Right atrium auricular region (tissue), 2 donors: Measurements from ENCODE around the gene URI1. TPM values are rescaled to one million over a fixed set of nuclear protein-coding genes. Genes with fewer than 3 reads are reported as not detected.

ENCODE experiments used
- DNase-seq: peaks from one replicate; pipeline ENCODE4 v3.0.0-alpha.2; 2019; ENCODE audit warnings: low spot score
- H3K27ac ChIP-seq, 2 donors: fragments of 200-600 bp; sonication (generic); 1 replicate in 1 of 2; 2 replicates in 1 of 2; pipeline ENCODE4 v1.5.1; 2016 to 2019
- H3K27me3 ChIP-seq, 2 donors: fragments of 200-600 bp; sonication (generic); one replicate each; pipeline versions ENCODE4 v1.5.1 to v1.6.0; 2017 to 2019
- H3K36me3 ChIP-seq: fragments of 200-600 bp; sonication (generic); one replicate; pipeline ENCODE4 v1.5.1; 2016
- H3K4me1 ChIP-seq, 2 donors: fragments of 200-600 bp; sonication (generic); one replicate each; pipeline versions ENCODE4 v1.5.1 to v1.6.0; 2017 to 2019
- H3K4me3 ChIP-seq, 2 donors: fragments of 200-600 bp; sonication (generic); 1 replicate in 1 of 2; 2 replicates in 1 of 2; pipeline ENCODE4 v1.5.1; 2017 to 2019; ENCODE audit warnings: mild to moderate bottlenecking in 1 of 2, moderate library complexity in 1 of 2
- H3K9me3 ChIP-seq, 2 donors: fragments of 200-600 bp; sonication (generic); one replicate each; pipeline ENCODE4 v1.5.1; 2019
- total RNA-seq, 2 donors: library from RNA; depleted of rRNA; stranded (reverse); fragments of >200 nt; gene quantifications; one replicate each; pipeline ENCODE4 v1.1.0, GENCODE V29; 2016
- TF ChIP-seq, protein P1 (sequence below), 2 donors: fragments of 200-600 bp; sonication (generic); IDR thresholded peaks; one replicate each; pipeline ENCODE4 v1.5.1; 2019; ENCODE audit warnings: antibody characterized with exemption in 2 of 2

Gene URI1
- total RNA-seq, 2 donors from 2014 or later: 29.3 to 34.7 TPM

GRCh38 chr19:29923653-29924052 lies 18.4 kb upstream of the URI1 start:
- TF ChIP-seq, protein P1, sequence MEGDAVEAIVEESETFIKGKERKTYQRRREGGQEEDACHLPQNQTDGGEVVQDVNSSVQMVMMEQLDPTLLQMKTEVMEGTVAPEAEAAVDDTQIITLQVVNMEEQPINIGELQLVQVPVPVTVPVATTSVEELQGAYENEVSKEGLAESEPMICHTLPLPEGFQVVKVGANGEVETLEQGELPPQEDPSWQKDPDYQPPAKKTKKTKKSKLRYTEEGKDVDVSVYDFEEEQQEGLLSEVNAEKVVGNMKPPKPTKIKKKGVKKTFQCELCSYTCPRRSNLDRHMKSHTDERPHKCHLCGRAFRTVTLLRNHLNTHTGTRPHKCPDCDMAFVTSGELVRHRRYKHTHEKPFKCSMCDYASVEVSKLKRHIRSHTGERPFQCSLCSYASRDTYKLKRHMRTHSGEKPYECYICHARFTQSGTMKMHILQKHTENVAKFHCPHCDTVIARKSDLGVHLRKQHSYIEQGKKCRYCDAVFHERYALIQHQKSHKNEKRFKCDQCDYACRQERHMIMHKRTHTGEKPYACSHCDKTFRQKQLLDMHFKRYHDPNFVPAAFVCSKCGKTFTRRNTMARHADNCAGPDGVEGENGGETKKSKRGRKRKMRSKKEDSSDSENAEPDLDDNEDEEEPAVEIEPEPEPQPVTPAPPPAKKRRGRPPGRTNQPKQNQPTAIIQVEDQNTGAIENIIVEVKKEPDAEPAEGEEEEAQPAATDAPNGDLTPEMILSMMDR (IDR thresholded peaks at IDR 0.05): no peak
- Histone ChIP-seq H3K9me3 (no peaks in the 10 kb centered on the region), H3K4me3 (no peak overlapping the region), H3K27me3 (no peaks in the 10 kb centered on the region), H3K36me3 (no peaks in the 10 kb centered on the region), H3K4me1 (no peaks in the 10 kb centered on the region), H3K27ac (no peak overlapping the region)
- no peak for DNase-seq

- H3K27me3 ChIP-seq: no peaks in the 10 kb centered on the region
- no peaks in the 10 kb centered on the region for H3K9me3 ChIP-seq
- no peak for DNase-seq
- H3K4me1 ChIP-seq: no peaks in the 10 kb centered on the region
- TF ChIP-seq, protein P1 (IDR thresholded peaks at IDR 0.05): no peak
- no peak overlapping the region for H3K27ac ChIP-seq
- no peaks in the 10 kb centered on the region for H3K36me3 ChIP-seq
- H3K4me3 ChIP-seq: no peak overlapping the region
These were observed 16.0 kb upstream of the URI1 start for GRCh38 chr19:29926031-29926430.

DNA sequence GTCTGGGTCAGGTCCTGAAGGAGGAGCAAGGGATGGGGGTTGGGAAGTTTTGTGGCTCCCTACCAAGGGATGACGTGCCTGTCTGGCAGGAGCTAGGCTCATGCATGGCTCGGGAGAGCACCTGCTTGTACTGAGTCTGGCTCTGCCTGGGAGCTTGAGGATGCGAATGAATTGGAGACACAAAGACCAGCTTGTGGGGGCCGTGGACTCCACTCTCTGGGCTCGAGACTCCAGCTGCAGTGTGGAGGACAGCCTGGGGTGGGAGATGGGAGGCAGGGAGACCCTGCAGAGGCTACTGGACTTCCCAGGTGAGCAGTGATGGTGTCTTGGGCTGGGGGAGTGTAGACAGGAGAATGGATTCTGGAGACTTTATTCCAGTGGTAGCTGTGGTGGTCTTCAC lies 15.2 kb upstream of the URI1 start:
- no peak overlapping the region for H3K4me3 ChIP-seq
- H3K27ac ChIP-seq: no peak overlapping the region
- TF ChIP-seq, protein P1 (IDR thresholded peaks at IDR 0.05): no peak
- H3K36me3 ChIP-seq: no peaks in the 10 kb centered on the region
- no peak for DNase-seq
- no peaks in the 10 kb centered on the region for H3K27me3 ChIP-seq
- H3K4me1 ChIP-seq: no peaks in the 10 kb centered on the region
- H3K9me3 ChIP-seq: no peaks in the 10 kb centered on the region

DNA sequence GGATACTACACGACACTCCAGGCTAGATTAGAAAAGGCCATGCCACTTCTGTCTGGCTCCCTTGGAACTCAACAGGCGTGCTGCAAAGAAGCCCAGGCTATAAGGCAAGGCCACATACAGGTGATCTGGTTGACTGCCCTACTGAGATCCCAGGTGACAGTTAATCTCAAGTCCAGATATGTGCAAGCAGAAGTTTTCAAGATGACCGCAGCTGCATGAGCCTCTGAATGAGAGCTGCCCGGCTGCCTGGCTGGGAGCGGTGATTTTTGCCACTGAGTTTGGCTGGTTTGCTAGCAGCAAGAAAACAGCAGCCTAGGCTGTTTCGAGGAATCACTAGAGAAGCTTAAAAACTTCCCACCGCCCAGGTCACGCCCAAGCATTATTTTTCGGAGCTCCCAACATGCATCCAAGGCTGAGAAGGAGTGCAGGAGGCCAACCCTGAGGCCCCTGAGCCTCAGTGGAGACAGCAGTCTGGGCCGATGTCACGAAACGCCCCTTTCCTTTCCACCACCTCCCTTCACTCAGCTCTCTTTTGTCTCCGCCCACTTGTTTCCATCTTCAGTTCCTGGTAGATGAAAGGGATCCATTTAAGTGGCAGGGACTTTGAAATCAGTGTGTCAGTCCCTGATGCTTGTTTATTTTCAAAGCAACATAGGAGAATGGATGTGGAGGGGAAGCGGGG lies 14.0 kb upstream of the URI1 start:
- no peak for DNase-seq
- H3K27me3 ChIP-seq: no peaks in the 10 kb centered on the region
- TF ChIP-seq, protein P1 (IDR thresholded peaks at IDR 0.05): no peak
- H3K4me3 ChIP-seq: no peak overlapping the region
- no peak overlapping the region for H3K27ac ChIP-seq
- no peaks in the 10 kb centered on the region for H3K36me3 ChIP-seq
- no peaks in the 10 kb centered on the region for H3K9me3 ChIP-seq
- no peaks in the 10 kb centered on the region for H3K4me1 ChIP-seq

- no peaks in the 10 kb centered on the region for H3K27me3 ChIP-seq
- TF ChIP-seq, protein P1 (IDR thresholded peaks at IDR 0.05): no peak
- H3K27ac ChIP-seq: no peak overlapping the region
- H3K9me3 ChIP-seq: no peaks in the 10 kb centered on the region
- DNase-seq: no peak
- H3K36me3 ChIP-seq: no peaks in the 10 kb centered on the region
- no peaks in the 10 kb centered on the region for H3K4me1 ChIP-seq
- H3K4me3 ChIP-seq: no peak overlapping the region
These were observed 13.2 kb upstream of the URI1 start for GRCh38 chr19:29928831-29929230.

- Histone ChIP-seq H3K9me3 (peaks cover 0 to 22% of the 10 kb centered on the region in 2 donors), H3K27ac (no peak overlapping the region), H3K27me3 (no peaks in the 10 kb centered on the region), H3K4me1 (no peaks in the 10 kb centered on the region), H3K36me3 (no peaks in the 10 kb centered on the region), H3K4me3 (no peak overlapping the region)
- TF ChIP-seq, protein P1 (IDR thresholded peaks at IDR 0.05): no peak
- DNase-seq: no peak
These were observed 7.8 kb upstream of the URI1 start for GRCh38 chr19:29934257-29934656.
